Measurements from ENCODE around the gene RSRP1. TPM values are rescaled to one million over a fixed set of nuclear protein-coding genes. Genes with fewer than 3 reads are reported as not detected.
A peak's percentile ranks its signal among the peaks of the same experiment; 100 is the strongest.

Gene RSRP1
- total and polyA plus RNA-seq, 2 of the 8 experiments (the other 6 are each of a cell fraction or from before 2014, with no cell fraction given): 32.9 to 59.4 TPM

DNA sequence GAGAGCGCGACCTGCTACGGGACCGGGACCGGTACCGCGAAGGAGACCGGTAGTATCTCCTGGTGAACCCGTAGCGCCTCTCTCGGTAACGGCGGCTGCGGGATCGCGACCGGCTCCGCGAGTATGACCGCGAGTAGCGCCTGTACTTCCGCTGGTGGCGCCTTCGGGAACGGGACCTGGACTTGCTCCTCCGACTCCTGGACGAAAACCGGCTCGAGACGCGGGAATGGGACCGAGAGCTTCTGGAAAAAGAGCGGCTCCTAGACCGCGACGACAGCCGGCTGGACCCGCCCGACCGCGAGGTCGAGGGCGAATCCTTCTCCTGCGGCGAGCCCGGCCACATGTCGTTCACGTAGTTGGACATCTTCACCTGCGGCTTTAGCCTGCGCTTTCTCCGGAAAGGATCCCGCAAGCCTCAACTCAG is 642 bp downstream of the RSRP1 start:
- peaks cover 15 to 34% (median 22%) of the 10 kb centered on the region in 4 experiments for H3K36me3 ChIP-seq (ENCODE audit: control insufficient read depth in 2 of 4, insufficient read depth in 4 of 4, low read length in 3 of 4)
- H3K23ac ChIP-seq (ENCODE audit: insufficient read length): no peak overlapping the region
- peak overlapping the region; percentile 87 to 92 for H3K4me2 ChIP-seq (ENCODE audit: insufficient read depth in 1 of 2, low read depth in 2 of 2, low read length in 2 of 2)
- H3K9ac ChIP-seq (replicated peaks in 1 of 4; ENCODE audit: extremely low read depth in 1 of 4, low read depth in 3 of 4, low read length in 3 of 4): peak overlapping the region; percentile 78 to 89 (median 87)
- H2AFZ ChIP-seq (ENCODE audit: low read length): no peak overlapping the region
- H2AK5ac ChIP-seq (ENCODE audit: low read depth, low read length): no peak overlapping the region
- TF ChIP-seq, protein P1, sequence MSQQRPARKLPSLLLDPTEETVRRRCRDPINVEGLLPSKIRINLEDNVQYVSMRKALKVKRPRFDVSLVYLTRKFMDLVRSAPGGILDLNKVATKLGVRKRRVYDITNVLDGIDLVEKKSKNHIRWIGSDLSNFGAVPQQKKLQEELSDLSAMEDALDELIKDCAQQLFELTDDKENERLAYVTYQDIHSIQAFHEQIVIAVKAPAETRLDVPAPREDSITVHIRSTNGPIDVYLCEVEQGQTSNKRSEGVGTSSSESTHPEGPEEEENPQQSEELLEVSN (IDR thresholded peaks at IDR 0.05): 0 out of 2 replicates have a peak, but pooled peaks have one; percentile 15
- peak; percentile 28 for TF ChIP-seq ASH2L (IDR thresholded peaks at IDR 0.05; ENCODE audit: low read length)
- peak; percentile 4 for TF ChIP-seq SAP30 (IDR thresholded peaks at IDR 0.05; ENCODE audit: insufficient read depth, insufficient replicate concordance, low read length)
- TF ChIP-seq TAF1 (IDR thresholded peaks at IDR 0.05; ENCODE audit: low read depth, low read length): no peak
- peak in 1 of 2 experiments; percentile 55; a peak in 1 of 4 replicates for TF ChIP-seq HDAC2 (IDR thresholded peaks at IDR 0.05; ENCODE audit: borderline replicate concordance in 1 of 2, low read depth in 2 of 2, low read length in 2 of 2)
- TF ChIP-seq RBBP5 (IDR thresholded peaks at IDR 0.05; ENCODE audit: borderline replicate concordance, low read depth, low read length): no peak
- H2BK20ac ChIP-seq (ENCODE audit: low read length): no peak overlapping the region
- no peak overlapping the region for H3K14ac ChIP-seq (ENCODE audit: insufficient read length)
- CTCF ChIA-PET (ENCODE audit: partially characterized antibody): no interaction called here
- peak overlapping the region; percentile 84; the same call in 1 of the 2 replicates for H3K27ac ChIP-seq (ENCODE audit: low read depth, low read length)
- peak overlapping the region; percentile 67 to 99 (median 96) for H3K4me3 ChIP-seq (ENCODE audit: extremely low read depth in 1 of 4, insufficient read depth in 2 of 4, low read depth in 3 of 4, low read length in 4 of 4)
- H2BK12ac ChIP-seq (ENCODE audit: low read depth, low read length): peak overlapping the region; percentile 7; the same call in 1 of the 2 replicates
- 2% methylated on average over 48 of the region's 53 CpGs; no CpG with 5 or more reads in 1 of the 2 experiments for WGBS, 2 experiments (ENCODE audit: extremely low coverage in 1 of 2, insufficient coverage in 1 of 2, insufficient read length in 1 of 2, insufficient replicate concordance in 2 of 2, low coverage in 1 of 2, low lambda C conversion rate in 2 of 2, missing lambda C conversion rate in 1 of 2)
- no peak overlapping the region for H2BK15ac ChIP-seq (ENCODE audit: low read length)
- no peak overlapping the region for H4K5ac ChIP-seq (ENCODE audit: insufficient read length, low read depth, low read length)
- peak overlapping the region; percentile 83 for H2BK5ac ChIP-seq (ENCODE audit: low read depth, low read length)
- DNase-seq (ENCODE audit: low read depth in 1 of 2, low spot score in 2 of 2): peak in 1 of 2 experiments; percentile 78
- peak overlapping the region; percentile 41 for H4K8ac ChIP-seq (ENCODE audit: extremely low read depth, insufficient read depth, low read length)
- H4K91ac ChIP-seq (replicated peaks; ENCODE audit: insufficient read length, low read length): no peak overlapping the region
- H3K27me3 ChIP-seq (replicated peaks in 1 of 4; ENCODE audit: control insufficient read depth in 3 of 4, extremely low read depth in 1 of 4, insufficient read depth in 3 of 4, low read length in 3 of 4): no peaks in the 10 kb centered on the region
- no peak overlapping the region for H2BK120ac ChIP-seq (replicated peaks; ENCODE audit: low read depth, low read length)
- POLR2A ChIA-PET (ENCODE audit: partially characterized antibody): interaction anchor here (0.8 to 5.0 kb wide), 6 partner anchors 8 to 596 kb away, joined by 3 to 66 read pairs (median 4); partner anchors contain the start of gene SYF2
- H3K18ac ChIP-seq (ENCODE audit: extremely low read depth, low read length): no peak overlapping the region; the same call in 1 of the 2 replicates
- H3K23me2 ChIP-seq (ENCODE audit: low read depth, low read length): peaks cover 9% of the 10 kb centered on the region
- H4K20me1 ChIP-seq (replicated peaks in 1 of 2; ENCODE audit: control insufficient read depth in 1 of 2, insufficient read depth in 2 of 2, low read length in 2 of 2): peaks cover 6 to 8% of the 10 kb centered on the region in 2 experiments
- no peak for FAIRE-seq
- no peaks in the 10 kb centered on the region for H3K9me3 ChIP-seq (ENCODE audit: insufficient read depth in 2 of 2, low read depth in 1 of 2, low read length in 1 of 2)
- peaks cover 3 to 24% of the 10 kb centered on the region in 2 experiments; a peak in 3 of 4 replicates for H3K79me2 ChIP-seq (ENCODE audit: control insufficient read depth in 1 of 2, insufficient read depth in 2 of 2, low read length in 2 of 2)
- peak overlapping the region; percentile 32 for H3K56ac ChIP-seq (replicated peaks; ENCODE audit: insufficient read length, low read depth, low read length)
- H3K4me1 ChIP-seq (replicated peaks in 1 of 4; ENCODE audit: control insufficient read depth in 3 of 4, insufficient read depth in 4 of 4, low read length in 3 of 4): no peaks in the 10 kb centered on the region; a peak in 1 of 7 replicates
- H3K4ac ChIP-seq (replicated peaks; ENCODE audit: insufficient read length, low read depth, low read length): no peak overlapping the region
- H3K79me1 ChIP-seq (ENCODE audit: low read depth, low read length): peaks cover 6% of the 10 kb centered on the region
